ENCODE measurements around the gene SLC9A9.
"Not testable (repeated sequence)": the region's sequence is repeated elsewhere in the genome, so short reads cannot be mapped to it uniquely, and the experiment has no call there.

The SLC9A9 gene

DNA sequence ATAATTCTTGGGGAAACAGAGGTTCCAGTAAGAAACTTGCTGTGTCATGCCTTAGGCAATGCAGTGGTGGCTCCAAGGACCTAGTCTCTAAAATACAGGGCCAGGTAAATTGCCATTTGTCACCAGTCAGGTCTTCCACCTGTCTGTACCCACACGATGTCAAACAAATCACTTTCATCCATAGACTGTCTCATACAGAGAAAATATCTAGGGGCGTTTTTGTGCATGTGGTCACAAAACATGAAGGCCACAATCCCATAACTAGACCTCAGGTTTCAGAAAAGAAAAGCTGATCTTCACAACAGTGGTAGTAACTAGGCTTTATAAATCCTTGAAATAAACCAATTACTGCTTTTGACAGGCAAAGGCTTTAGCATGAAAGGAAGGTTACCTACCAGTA lies 92.3 kb downstream of the SLC9A9 start:
- no peak for DNase-seq (ENCODE audit: low spot score)

DNA sequence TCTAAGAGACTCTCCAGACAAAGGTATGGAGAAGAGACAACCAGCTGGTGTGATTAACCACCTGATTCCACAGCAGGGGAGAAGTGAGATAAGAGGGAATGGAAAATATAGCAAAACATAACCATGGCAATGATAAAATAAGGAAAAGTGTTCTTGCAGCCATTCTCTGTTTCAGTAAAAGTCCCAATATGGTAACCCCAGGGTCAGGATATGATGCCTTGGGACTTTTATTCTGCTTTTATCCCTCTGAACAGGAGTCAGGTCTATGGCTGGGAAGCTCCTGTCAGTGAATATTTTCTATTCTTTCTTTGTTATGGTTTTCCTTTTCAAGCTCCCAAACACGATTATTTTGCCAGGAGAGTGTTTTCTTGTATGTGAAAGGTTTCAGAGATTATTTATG lies 94.2 kb downstream of the SLC9A9 start:
- no peak for DNase-seq (ENCODE audit: low spot score)

DNA sequence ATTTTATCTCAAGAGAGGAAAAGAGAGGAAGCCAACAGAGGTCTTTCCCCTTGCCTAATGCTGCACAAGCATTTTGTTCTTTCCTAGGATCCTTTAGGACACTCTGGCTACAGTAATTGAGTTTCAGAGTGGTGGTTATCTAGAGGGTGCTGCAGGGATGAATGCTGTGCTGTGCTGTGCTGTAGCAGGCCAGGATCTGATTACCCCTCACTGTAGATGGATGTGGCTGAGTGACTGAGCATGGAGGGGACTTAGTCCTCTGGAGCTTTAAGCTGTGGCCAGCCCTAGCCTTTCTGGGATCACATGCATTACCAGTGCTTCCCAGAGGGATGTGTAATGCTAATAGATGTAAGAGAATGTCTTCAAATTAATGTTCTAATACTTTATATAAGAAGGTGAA lies 94.8 kb downstream of the SLC9A9 start:
- no peak for DNase-seq (ENCODE audit: low spot score)

DNA sequence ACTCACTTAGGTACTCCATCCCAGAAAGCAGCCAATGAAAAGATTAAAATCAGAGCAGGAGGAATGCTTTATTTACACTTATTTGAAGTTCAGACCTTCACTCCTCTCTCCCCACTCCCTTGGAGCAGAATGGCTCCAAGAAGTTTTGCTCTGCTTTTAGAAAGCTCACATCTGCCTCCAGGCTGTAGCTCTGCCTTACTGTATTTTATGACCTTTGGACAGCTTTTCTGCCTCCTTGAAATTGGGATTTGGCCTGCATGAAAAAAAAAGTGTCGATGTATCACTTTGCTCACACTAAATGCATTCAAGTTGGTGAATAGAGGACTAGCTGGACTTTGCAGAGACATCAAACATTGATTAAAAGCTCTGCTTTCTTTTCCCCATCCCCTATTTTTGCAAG lies 95.3 kb downstream of the SLC9A9 start:
- no peak for DNase-seq (ENCODE audit: low spot score)

DNA sequence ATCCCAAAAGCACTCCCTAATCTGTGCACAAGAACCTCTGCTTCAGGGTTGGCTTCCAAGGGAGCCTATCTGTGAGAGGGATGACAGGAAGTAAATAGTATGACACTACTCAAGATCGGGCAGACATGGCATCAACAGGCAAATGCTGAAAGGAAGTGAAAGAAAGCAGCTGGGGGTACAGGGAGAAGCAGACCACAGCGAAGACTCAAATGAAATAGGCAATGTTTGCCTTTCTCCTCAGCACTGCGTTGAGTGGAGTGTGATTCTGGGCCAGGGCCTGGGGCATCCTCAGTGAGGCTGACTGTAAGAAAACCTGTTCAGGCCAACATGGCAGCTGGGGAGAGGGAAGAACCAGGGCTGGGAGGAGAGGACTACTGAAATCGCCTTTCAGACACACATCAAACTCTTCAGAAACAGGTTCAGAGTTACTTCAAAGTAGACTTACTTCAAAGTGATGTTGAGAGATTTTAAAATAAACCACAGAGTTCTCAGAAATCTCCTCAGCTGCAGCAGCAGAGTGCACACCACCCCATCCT lies 96.6 kb downstream of the SLC9A9 start:
- peak; percentile 32 for DNase-seq (ENCODE audit: low spot score)

DNA sequence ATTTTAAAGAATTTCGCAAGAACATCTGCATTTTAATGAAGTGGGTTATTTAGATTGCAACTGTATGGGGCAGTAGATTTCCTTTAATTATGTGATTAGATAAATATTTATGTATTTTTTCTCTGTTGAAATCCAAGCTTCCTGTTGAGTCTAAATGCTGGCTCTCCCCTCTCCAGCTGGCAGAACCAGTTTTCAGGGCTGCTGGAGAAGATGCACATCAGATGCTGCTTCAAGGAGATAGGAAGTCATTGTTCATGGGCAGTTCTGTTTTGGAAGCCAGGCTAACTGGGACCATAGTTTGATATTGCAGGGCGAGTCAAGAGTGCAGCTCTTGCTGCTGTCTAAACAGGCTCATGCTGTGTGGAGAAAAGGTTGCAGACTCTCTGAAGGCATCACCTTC lies 97.4 kb downstream of the SLC9A9 start:
- DNase-seq (ENCODE audit: low spot score): no peak

DNA sequence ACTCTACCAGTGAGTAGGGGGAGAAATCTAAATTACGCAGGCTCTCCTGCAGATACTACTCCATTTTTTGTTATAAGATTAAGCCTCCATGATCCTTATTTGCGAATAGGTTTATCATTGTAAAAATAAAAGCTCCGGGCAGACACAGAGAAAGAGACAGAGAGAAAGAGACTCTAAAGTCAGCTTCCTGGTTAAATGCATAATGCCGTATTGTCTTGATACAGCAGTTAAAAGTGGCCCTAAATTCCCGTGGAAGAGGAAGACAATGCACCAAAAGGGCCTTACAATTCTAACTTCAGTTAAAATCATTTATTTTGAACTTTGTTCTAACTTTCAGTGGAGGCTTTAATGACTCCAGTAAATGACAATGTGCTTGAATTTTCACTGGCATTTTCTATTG lies 98.3 kb downstream of the SLC9A9 start:
- no peak for DNase-seq (ENCODE audit: low spot score)

DNA sequence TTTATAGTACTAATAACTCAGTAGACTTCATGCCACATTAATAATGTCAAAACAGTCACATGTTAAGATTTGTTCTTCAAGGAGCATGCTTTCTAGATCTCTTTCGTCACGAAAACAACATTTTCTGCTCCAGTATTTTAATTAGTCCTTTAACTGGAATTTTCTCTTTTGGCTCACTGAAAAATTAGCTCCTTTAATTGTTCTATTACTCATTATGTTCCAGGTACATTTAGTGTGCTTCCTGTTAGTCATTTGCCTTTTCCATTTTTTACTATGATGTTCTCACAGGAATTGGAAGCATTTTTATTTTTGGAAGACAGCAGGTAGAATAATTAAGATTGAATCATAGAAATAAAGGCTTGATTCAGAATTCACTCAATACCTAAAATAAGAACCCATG lies 111.2 kb downstream of the SLC9A9 start:
- no peak for DNase-seq (ENCODE audit: low spot score)

DNA sequence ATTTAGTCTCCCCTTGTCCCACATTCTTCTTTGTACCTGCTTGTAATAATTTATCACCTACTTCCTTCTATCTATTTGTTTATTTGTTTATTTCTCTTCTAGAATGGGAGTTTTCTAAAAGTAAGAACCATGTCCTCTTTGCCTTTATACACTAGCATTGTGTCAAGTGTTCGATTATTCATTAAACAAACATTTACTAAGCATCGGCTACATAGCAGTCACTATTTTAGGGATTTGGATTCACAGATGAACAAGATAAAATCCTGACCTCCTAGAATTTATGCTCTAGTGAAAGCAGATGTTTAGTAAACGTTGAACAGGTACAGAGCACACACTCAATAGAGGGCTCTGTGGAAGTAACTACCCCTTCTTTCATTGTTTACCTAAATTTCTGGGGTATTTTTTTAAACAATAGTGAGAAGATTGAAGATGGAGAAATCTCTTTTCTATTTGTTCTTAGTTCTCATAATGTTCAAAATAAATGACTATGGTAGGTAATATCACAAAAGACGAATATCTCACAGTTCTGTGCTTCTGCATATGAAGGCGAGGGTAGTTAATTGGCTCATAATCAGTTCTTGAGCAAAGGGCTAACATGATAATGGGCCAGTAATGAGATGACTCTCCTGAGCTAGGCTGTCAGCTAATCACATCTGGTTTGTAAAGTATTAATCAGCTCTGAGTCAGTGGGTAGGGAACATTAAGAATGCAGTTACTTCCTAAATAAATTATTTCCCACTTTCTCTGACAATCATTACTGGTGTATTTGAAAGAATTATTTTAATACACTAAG lies 111.9 kb downstream of the SLC9A9 start:
- DNase-seq (ENCODE audit: low spot score): no peak

DNA sequence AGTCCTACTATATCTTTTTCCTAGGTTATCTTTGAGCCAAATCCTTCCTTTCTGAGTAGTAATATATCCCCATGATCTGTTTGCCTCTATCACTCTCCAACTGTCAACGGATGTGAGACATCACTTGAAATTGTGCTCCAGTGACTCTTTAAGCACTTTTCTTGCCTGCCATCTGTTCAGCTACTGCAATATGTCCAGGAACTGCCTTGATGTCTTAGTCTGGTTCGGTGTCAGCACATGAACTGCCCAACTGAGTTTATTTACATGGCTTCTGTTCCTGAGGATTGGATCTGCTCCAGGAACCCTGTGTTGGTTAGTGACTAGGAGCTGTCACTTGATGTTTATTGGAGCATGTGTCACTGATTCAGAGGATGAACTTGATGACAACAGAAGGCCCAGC lies 116.5 kb downstream of the SLC9A9 start:
- no peak for DNase-seq (ENCODE audit: low spot score)

DNA sequence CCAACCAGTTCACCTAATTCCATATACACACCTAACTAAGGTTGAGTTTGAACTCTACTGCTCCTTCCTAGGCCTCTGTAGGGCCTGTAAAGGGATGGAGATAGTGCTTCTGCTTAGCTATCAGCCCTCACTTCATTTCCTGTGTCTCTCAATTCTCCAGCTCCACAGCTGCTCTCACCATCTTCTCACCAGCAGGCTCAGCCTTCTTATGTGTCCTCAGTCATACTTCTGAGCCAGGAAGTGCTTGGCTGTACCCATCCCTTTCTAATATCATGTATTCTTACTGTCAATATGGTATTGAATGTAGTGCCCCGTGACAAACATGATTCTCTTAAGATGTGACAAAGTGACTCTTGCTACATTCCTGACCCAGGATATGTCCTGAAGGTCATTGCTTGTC lies 116.9 kb downstream of the SLC9A9 start:
- no peak for DNase-seq (ENCODE audit: low spot score)

DNA sequence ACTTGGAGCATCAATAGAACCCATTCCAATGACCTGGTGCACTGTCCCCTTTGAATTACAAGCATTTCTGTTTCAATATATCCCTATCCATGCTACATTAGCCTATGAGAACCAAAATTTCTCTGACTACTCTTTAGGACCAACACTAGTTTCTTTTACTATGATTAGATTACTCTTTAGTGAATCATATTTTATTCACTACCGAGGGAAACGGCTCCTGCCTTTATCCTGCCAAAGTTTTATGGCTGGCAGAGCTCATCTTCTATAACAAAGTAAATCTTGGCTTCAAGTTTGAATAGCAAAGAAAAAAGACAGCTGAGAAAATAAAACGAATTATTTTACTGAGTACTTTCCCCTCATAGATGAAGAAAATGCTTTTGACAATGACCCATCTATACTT lies 120.9 kb downstream of the SLC9A9 start:
- no peak for DNase-seq (ENCODE audit: low spot score)

DNA sequence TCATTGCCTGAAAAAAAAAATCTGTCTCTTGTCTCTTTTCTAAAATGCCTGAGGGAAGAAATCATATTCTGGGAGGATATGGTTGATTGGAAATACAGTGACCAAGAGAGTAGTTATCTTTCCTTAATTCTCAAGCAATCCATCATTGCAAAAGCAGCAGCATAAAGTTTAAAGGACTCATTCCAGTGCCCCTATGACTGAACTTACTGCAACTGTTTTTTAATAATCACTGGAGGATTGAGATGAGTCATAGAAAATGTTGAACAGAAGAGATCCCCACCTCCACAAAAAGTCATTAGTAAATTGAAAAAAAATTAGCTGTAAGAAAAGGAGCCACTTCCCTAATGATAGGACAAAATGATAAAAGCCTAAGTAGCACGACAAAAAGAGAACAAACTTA lies 121.5 kb downstream of the SLC9A9 start:
- no peak for DNase-seq (ENCODE audit: low spot score)

DNA sequence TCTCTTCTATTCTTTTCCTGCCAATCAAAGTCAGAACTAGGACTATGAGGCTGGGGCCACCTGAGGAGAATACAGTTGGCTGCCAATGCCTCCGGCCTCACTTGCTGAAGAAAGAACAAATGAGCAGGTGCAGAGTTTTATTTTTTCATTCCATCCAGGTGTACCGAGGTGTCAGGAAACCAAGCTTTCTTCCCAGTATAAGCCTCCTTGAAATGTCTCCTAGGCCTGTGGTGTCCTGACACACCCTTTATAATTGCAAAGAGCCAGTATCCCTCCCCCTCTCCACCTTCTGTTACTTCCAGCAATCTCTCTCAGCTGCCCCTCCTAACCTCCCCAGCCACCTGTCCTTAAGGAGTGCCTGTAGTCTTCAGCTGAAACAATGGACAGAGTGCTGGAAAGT lies 127.9 kb downstream of the SLC9A9 start:
- no peak for DNase-seq (ENCODE audit: low spot score)

DNA sequence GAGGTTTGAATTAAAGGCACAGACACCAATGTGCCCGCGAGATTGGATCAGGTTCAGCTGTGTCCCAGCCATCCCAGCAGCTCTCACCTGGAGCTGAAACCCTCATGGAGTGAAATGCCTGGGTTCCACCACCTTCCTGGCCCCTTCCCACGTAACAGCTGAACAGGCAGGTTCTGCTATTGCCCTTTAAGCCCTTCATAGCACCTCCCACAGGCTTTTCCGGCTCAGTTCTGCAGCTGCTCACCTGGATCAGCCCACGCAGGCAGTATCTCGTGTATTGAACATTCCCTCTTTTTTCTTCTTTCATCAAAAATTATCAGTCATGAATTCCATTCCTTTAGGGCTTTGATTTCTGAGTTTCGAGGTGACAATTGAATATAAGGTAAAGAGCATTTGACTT lies 129.8 kb downstream of the SLC9A9 start:
- DNase-seq (ENCODE audit: low spot score): no peak

DNA sequence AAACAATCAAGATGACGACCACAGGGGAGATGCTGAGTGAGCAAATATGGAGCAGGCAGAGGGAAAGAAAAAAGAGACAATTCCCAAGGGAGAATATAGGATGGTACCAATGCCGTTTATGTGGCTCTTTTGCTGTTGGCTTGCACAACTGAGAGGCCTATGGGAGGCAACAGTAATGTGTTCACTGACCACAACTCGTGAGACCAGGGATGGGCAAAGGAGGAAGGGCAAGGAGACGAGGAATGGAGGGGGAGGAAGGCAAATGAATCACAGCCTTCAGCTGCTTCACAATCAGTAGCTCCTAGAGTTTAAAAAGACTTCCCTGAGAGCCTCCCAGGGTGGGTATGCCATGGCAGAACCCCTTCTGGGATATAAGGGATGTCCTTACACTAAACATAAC lies 131.5 kb downstream of the SLC9A9 start:
- DNase-seq (ENCODE audit: low spot score): no peak

DNA sequence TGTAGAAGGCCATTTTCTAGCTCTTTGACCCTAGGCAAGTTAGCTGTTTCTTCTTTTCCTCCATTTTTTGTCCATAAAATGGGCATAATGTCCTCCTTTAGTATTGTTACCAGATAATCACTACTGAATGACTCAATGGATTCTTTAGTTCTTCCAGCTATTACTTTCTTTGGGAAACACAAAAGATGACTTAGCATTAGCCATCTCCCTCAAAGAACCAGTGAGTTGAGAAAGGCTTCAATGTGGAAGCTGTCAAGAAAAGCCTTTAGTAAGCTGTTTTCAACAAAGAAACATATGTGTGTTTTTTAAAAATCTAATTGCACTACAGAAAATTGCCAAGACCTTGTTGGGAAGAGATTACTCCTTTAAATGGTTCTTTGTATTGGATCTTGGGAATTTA lies 135.7 kb downstream of the SLC9A9 start:
- no peak for DNase-seq (ENCODE audit: low spot score)

DNA sequence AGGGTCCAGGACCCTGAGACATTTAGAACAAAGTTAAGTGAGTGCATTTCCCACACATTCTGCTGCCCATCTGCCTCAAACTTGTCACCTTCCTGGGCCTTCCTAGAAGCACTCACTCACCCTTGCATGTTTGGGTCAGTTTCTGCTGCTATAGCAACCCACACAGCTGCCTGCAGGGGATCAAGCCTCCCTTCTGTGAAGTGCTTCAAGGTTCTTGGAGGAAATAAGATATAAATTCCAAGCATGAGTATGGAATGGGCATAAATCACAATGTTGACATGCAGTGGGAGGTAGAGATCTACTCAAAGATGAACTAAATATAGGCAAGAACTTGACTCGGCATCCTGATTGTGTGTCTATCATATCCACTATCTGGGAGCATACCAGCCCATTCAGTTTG lies 140.4 kb downstream of the SLC9A9 start:
- DNase-seq (ENCODE audit: low spot score): no peak

DNA sequence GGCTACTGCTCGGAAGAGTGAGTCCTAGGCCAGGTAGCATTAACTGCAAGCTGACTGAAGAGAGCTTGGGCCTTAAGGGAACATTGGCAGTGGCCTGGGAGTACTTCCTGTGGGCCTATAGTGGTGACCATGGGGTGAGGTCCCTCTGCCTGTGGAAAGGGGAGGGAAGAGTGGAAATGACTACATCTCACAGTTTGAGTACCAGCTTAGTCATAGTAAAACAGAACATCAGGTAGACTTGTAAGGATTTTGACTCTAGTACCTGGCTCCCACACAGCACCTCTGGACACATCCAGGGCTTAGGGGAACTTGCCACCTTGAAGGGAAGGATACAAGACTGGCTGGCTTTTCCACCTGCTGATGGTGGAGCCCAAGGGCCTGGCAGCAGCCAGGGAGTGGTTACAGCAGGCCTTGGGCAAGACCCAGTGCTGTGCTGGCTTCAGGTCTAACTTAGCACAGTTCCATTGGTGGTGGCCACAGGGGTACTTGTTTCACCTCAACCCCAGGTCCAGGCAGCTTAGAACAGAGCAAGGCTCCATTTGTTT lies 147.8 kb downstream of the SLC9A9 start:
- DNase-seq (ENCODE audit: low spot score): no peak

DNA sequence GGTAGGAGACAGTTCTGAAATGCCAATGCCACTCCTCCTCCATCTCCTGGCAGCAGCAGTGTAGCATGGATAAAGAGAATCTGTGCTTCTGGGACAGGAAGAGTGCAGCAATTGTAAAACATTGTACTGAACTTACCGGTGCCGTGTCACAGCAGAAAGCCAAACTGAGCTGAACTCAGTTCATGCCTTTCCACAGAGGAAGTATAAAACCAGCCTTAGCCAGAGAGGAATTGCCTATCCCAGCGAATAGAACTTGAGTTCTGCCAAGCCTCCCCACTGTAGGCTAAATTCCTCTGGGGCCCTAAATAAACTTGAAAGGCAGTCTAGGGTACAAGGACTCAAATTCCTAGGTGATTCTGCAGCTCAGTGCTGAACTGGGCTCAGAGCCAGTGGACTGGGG lies 148.8 kb downstream of the SLC9A9 start:
- no peak for DNase-seq (ENCODE audit: low spot score)

DNA sequence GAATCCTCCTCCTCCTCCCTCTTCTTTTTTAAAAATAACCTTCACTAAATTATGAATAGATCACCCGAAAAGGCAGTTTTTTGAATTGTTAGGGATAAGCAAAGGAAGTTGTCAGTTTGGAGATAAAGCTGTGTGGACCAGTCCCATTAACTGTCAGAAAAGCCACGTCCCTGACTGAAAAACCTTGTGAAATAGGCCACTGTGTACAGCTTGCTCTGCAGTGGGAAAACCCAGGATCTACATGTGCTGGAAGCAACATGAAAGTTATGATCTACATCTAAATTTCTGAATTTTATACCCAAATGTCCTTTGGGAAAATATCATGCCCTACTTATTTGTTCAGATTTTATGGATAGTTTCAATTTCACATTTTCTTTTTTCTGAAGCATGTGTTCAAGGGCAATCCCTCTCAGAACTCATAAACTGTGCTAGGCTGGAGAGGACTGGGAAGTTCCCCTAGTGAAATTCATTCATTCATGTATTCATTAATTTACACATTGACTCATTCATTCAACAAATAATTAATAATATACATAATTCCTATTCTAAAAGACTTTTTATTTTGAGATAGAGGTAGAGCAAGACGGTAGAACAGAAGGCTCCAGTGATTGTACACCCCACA lies 149.5 kb downstream of the SLC9A9 start:
- DNase-seq (ENCODE audit: low spot score): no peak

DNA sequence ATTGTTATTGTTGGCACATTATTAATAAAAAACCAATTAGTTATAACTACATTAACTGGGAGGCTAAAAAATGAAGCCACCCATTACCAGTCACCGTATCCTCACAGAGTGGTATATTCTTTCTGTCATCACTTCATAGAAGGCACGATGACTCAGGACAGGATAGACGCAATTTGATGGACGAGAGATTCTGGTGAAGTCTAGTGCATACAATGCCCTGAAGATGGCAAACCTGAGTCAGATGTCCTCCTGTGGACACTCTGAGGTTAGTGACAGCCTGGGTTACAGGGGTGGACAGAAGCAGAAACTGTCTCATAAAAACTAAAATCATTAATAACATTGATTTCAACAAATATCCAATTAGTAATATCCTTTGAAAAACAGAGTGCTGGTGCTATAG lies 150.3 kb downstream of the SLC9A9 start:
- DNase-seq (ENCODE audit: low spot score): no peak

DNA sequence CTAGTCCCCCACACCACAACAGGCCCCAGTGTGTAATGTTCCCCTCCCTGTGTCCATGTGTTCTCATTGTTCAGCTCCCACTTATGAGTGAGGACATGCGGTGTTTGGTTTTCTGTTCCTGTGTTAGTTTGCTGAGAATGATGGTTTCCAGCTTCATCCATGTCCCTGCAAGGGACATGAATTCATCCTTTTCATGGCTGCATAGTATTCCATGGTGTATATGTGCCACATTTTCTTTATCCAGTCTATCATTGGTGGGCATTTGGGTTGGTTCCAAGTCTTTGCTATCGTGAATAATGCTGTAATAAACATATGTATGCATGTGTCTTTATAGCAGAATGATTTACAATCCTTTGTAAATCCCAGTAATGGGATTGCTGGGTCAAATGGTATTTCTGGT lies 152.9 kb downstream of the SLC9A9 start:
- not testable (repeated sequence) for DNase-seq (ENCODE audit: low spot score)

DNA sequence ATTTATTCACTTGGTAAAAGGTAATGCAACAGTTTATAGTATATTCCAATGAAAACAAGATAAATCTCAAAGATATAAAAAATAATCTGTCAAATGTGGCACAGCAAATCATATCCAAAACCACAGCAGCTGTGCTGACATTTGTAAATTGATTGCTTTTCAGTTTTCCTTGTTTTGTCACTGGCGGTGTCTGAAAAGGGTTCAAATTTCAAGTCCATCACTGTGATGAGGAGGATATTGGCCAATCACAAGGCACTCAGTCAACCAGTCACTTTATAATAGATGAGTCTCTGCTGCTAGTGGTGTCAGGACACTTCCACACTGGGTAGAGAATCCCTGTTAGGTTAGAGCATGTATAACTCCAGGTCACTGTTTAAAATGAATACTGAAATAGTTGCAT lies 154.8 kb downstream of the SLC9A9 start:
- DNase-seq (ENCODE audit: low spot score): no peak
